NT2/D1 (cell line): Measurements from ENCODE around the gene TSHZ1.

Experiments
- DNase-seq: peaks from one replicate; pipeline ENCODE4 v3.0.0-alpha.2; 2011; ENCODE audit warnings: low read depth, low spot score
- H3K27me3 ChIP-seq: 2 replicates; pipeline ENCODE4 v1.6.0; 2011; ENCODE audit warnings: mild to moderate bottlenecking; ENCODE audit not compliant: insufficient read length, insufficient read depth
- H3K36me3 ChIP-seq: 2 replicates; pipeline ENCODE4 v1.6.1; 2011; ENCODE audit warnings: mild to moderate bottlenecking, low read length, mixed read lengths; ENCODE audit not compliant: insufficient read depth, insufficient read length
- H3K4me1 ChIP-seq: 2 replicates; pipeline ENCODE4 v1.5.1; 2011; ENCODE audit not compliant: insufficient read depth, insufficient read length
- H3K4me3 ChIP-seq: 2 replicates; pipeline ENCODE4 v1.5.1; 2011; ENCODE audit warnings: low read depth; ENCODE audit not compliant: insufficient read length
- H3K9ac ChIP-seq: 2 replicates; pipeline ENCODE4 v1.6.0; 2011; ENCODE audit warnings: low read depth; ENCODE audit not compliant: insufficient read length
- H3K9me3 ChIP-seq: 2 replicates; pipeline ENCODE4 v1.5.1; 2011; ENCODE audit warnings: mild to moderate bottlenecking, low read length; ENCODE audit not compliant: insufficient read depth
- SUZ12 ChIP-seq: IDR thresholded peaks from 2 replicates; pipeline ENCODE4 v1.6.1; 2011; ENCODE audit not compliant: insufficient read length, insufficient read depth; ENCODE audit errors: extremely low read depth
- YY1 ChIP-seq: IDR thresholded peaks from 2 replicates; pipeline ENCODE4 v1.6.1; 2011; ENCODE audit not compliant: insufficient read length, insufficient read depth
- ZNF274 ChIP-seq: IDR thresholded peaks from 2 replicates; pipeline ENCODE4 v1.6.1; 2011; ENCODE audit warnings: mild to moderate bottlenecking, low read depth, low read length

TSHZ1 gene

GRCh38 chr18:75247611-75248421 lies 37.2 kb downstream of the TSHZ1 start:
- H3K27me3 ChIP-seq = no peaks in the 10 kb centered on the region
- no peak overlapping the region for H3K4me3 ChIP-seq
- no peaks in the 10 kb centered on the region for H3K4me1 ChIP-seq
- H3K9me3 ChIP-seq = no peaks in the 10 kb centered on the region
- no peak overlapping the region for H3K9ac ChIP-seq
- no peak for DNase-seq
- TF ChIP-seq YY1 (no peak), SUZ12 (no peak), ZNF274 (no peak)
- no peaks in the 10 kb centered on the region for H3K36me3 ChIP-seq

GRCh38 chr18:75248426-75249174 lies 38.0 kb downstream of the TSHZ1 start:
- Histone ChIP-seq H3K36me3 (no peaks in the 10 kb centered on the region), H3K4me1 (no peaks in the 10 kb centered on the region), H3K9me3 (no peaks in the 10 kb centered on the region), H3K4me3 (no peak overlapping the region), H3K27me3 (no peaks in the 10 kb centered on the region), H3K9ac (no peak overlapping the region)
- no peak for DNase-seq
- TF ChIP-seq ZNF274 (no peak), SUZ12 (no peak), YY1 (no peak)

- no peaks in the 10 kb centered on the region for H3K27me3 ChIP-seq
- no peaks in the 10 kb centered on the region for H3K9me3 ChIP-seq
- DNase-seq = no peak
- H3K4me3 ChIP-seq = no peak overlapping the region
- TF ChIP-seq YY1 = no peak
- no peak for TF ChIP-seq SUZ12
- TF ChIP-seq ZNF274 = no peak
- H3K9ac ChIP-seq = no peak overlapping the region
- no peaks in the 10 kb centered on the region for H3K4me1 ChIP-seq
- H3K36me3 ChIP-seq = no peaks in the 10 kb centered on the region
These were observed 38.5 kb downstream of the TSHZ1 start for GRCh38 chr18:75249175-75249518.

- TF ChIP-seq ZNF274 (no peak), YY1 (no peak)
- Histone ChIP-seq H3K4me1 (no peaks in the 10 kb centered on the region), H3K4me3 (no peak overlapping the region), H3K9ac (no peak overlapping the region), H3K9me3 (no peaks in the 10 kb centered on the region), H3K36me3 (no peaks in the 10 kb centered on the region), H3K27me3 (no peaks in the 10 kb centered on the region)
- no peak for DNase-seq
These were observed 39.3 kb downstream of the TSHZ1 start for GRCh38 chr18:75249672-75250470.

GRCh38 chr18:75250471-75250821 lies 39.8 kb downstream of the TSHZ1 start:
- H3K4me1 ChIP-seq = no peaks in the 10 kb centered on the region
- DNase-seq = no peak
- TF ChIP-seq ZNF274 (no peak), YY1 (no peak), SUZ12 (no peak)
- H3K36me3 ChIP-seq = no peaks in the 10 kb centered on the region
- no peak overlapping the region for H3K4me3 ChIP-seq
- H3K9ac ChIP-seq = no peak overlapping the region
- no peaks in the 10 kb centered on the region for H3K27me3 ChIP-seq
- no peaks in the 10 kb centered on the region for H3K9me3 ChIP-seq

GRCh38 chr18:75251466-75251865 lies 40.9 kb downstream of the TSHZ1 start:
- no peak for TF ChIP-seq YY1
- no peak for TF ChIP-seq ZNF274
- no peak for TF ChIP-seq SUZ12

GRCh38 chr18:75252136-75252535 lies 41.5 kb downstream of the TSHZ1 start:
- H3K4me3 ChIP-seq = no peak overlapping the region
- no peak for TF ChIP-seq YY1
- no peak for TF ChIP-seq ZNF274
- TF ChIP-seq SUZ12 = no peak
- no peak overlapping the region for H3K9ac ChIP-seq
- H3K9me3 ChIP-seq = no peaks in the 10 kb centered on the region
- no peaks in the 10 kb centered on the region for H3K27me3 ChIP-seq
- no peaks in the 10 kb centered on the region for H3K4me1 ChIP-seq
- H3K36me3 ChIP-seq = no peaks in the 10 kb centered on the region
- no peak for DNase-seq

More at GRCh38 chr18:75251466-75251865, 40.9 kb downstream of the TSHZ1 start:
- no peaks in the 10 kb centered on the region for H3K36me3 ChIP-seq
- no peak overlapping the region for H3K4me3 ChIP-seq
- no peaks in the 10 kb centered on the region for H3K27me3 ChIP-seq
- H3K4me1 ChIP-seq = no peaks in the 10 kb centered on the region
- no peaks in the 10 kb centered on the region for H3K9me3 ChIP-seq
- H3K9ac ChIP-seq = no peak overlapping the region
- no peak for DNase-seq
